HG02642 (cell line): ENCODE measurements around the gene KCNMB1.
"Not testable (repeated sequence)": the region's sequence is repeated elsewhere in the genome, so short reads cannot be mapped to it uniquely, and the experiment has no call there.

Experiments used
- ATAC-seq: cut with Tn5 transposase; IDR thresholded peaks from one replicate; pipeline ENCODE4 v1.9.1; 2021; ENCODE audit warnings: mild to moderate bottlenecking; ENCODE audit not compliant: unreplicated experiment, poor library complexity

The KCNMB1 gene

GRCh38 chr5:170380361-170380951, 8.7 kb downstream of the KCNMB1 start:
- ATAC-seq: no peak

GRCh38 chr5:170378740-170379139, 10.4 kb downstream of the KCNMB1 start:
- ATAC-seq: no peak

GRCh38 chr5:170377027-170377426, 12.1 kb downstream of the KCNMB1 start:
- ATAC-seq: no peak

- ATAC-seq: not testable (repeated sequence)
These were observed 12.6 kb downstream of the KCNMB1 start for GRCh38 chr5:170376526-170376925.

GRCh38 chr5:170375283-170375682, 13.9 kb downstream of the KCNMB1 start:
- ATAC-seq: no peak

- ATAC-seq: no peak
These were observed 16.2 kb downstream of the KCNMB1 start for GRCh38 chr5:170372971-170373370.

- no peak for ATAC-seq
These were observed 20.6 kb downstream of the KCNMB1 start for GRCh38 chr5:170368586-170368985.

- no peak for ATAC-seq
These were observed 22.9 kb downstream of the KCNMB1 start for GRCh38 chr5:170366276-170366675.

- no peak for ATAC-seq
These were observed 23.3 kb downstream of the KCNMB1 start for GRCh38 chr5:170365831-170366230.

GRCh38 chr5:170365011-170365410, 24.2 kb downstream of the KCNMB1 start:
- no peak for ATAC-seq

GRCh38 chr5:170363671-170364070, 25.5 kb downstream of the KCNMB1 start:
- ATAC-seq: no peak

- ATAC-seq: no peak
These were observed 26.5 kb downstream of the KCNMB1 start for GRCh38 chr5:170362656-170363055.

GRCh38 chr5:170362102-170362501, 27.1 kb downstream of the KCNMB1 start:
- no peak for ATAC-seq

GRCh38 chr5:170361616-170362015, 27.6 kb downstream of the KCNMB1 start:
- ATAC-seq: no peak

GRCh38 chr5:170361116-170361515, 28.1 kb downstream of the KCNMB1 start:
- no peak for ATAC-seq

- ATAC-seq: no peak
These were observed 28.5 kb downstream of the KCNMB1 start for GRCh38 chr5:170360709-170361108.

GRCh38 chr5:170357955-170358444, 31.2 kb downstream of the KCNMB1 start:
- ATAC-seq: no peak

- no peak for ATAC-seq
These were observed 33.5 kb downstream of the KCNMB1 start for GRCh38 chr5:170355601-170356098.

- no peak for ATAC-seq
These were observed 35.2 kb downstream of the KCNMB1 start for GRCh38 chr5:170353961-170354360.

GRCh38 chr5:170353011-170353761, 36.0 kb downstream of the KCNMB1 start:
- no peak for ATAC-seq

GRCh38 chr5:170348137-170348633, 41.0 kb downstream of the KCNMB1 start:
- no peak for ATAC-seq
